ENCODE data around the gene ANO2.

The ANO2 gene

GRCh38 chr12:5621329-5621728 lies 323.7 kb downstream of the ANO2 start:
- DNase-seq (ENCODE audit: low spot score) = no peak

DNA sequence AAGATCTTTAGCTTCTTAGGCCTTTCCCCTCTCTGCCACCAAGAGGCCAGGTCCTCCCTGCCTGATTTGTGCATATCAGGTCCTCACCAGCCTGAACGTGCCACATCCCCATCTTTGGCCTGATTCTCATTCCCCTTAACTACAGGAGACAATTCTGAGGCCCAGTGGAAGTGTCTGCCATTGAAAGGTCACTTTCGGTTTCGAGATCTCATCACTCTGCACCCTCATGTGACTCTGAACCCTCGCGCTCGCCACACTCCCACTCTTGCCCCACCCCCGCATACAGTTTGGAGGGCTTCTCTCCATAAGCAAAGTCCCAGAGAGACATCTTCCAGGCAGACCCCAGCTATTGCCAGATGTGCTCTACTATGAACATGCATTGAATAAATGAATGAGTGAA lies 324.2 kb downstream of the ANO2 start:
- DNase-seq (ENCODE audit: low spot score) = no peak

DNA sequence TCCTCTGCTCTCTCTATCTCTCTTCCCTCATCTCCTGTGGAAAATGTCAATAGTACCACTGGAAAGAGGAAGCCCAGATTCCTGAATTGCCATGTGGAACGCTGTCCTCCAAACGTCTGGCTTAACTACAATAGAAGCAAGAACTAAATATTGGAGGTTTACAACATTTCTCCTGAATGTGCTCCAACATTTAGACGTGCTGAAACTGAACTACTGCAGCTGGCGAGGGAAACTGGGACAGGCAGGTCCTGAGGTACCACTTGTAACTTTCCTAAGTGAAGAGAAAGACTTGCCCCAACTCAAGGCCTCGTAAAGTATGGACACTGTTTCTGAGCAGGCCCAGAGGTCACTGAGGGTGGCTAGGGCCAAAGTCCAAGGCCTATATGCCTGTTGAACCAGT lies 325.4 kb downstream of the ANO2 start:
- DNase-seq (ENCODE audit: low spot score) = no peak

DNA sequence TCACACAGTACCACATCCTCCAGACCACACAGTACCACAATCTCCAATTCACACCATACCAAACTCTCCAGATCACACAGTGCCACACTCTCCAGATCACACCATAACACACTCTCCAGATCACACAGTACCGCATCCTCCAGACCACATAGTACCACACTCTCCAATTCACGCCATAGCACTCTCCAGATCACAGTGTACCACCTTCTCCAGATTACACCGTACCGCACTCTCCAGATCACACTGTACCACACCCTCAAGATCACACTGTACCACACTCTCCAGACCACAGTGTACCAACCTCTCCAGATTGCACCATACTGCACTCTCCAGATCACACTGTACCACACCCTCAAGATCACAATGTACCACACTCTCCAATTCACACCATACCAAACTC lies 328.2 kb downstream of the ANO2 start:
- no peak for DNase-seq (ENCODE audit: low spot score)

GRCh38 chr12:5615760-5616159 lies 329.3 kb downstream of the ANO2 start:
- no peak for DNase-seq (ENCODE audit: low spot score)

GRCh38 chr12:5614256-5614655 lies 330.8 kb downstream of the ANO2 start:
- no peak for DNase-seq (ENCODE audit: low spot score)

GRCh38 chr12:5612556-5613410 lies 332.3 kb downstream of the ANO2 start:
- DNase-seq (ENCODE audit: low spot score) = no peak

GRCh38 chr12:5611162-5611561 lies 333.9 kb downstream of the ANO2 start:
- no peak for DNase-seq (ENCODE audit: low spot score)

GRCh38 chr12:5599378-5599777 lies 345.7 kb downstream of the ANO2 start:
- no peak for DNase-seq (ENCODE audit: low spot score)

DNA sequence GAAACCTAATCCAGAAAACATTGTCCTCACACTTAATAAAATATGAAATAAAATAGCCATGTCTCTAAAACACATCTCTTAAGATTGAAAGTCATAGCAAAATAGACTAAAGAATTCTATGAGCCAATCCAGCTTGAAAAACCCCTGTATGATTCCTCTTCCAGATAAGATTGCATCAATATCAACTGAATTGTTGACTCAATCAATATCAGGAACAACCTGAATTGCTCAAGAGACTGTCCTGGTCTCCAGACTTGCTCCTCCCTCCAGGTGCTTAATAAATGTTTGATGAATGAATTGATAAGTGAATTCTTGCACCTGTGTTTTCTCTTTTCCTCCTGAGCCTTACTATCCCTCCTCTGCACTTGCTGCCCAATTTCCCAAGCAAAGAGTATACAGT lies 351.1 kb downstream of the ANO2 start:
- DNase-seq (ENCODE audit: low spot score) = no peak

DNA sequence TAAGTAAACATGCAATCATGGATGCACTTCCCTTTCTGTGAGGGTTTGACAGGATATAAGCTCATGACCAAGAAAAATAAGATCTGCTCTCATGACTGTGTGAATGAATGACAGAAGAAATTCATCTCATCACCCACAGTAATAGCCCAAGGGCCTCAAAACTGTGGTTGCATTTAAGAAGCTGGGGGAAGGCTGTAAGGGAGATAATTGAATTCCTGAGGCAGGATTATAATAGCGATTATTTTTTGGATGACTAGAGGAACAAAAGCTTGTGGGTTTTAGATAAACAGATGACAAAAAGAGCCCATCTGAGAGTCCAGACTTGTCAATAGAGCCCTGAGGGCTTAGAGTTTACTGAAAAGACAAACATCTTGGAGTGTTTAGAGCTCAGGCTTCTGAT lies 352.0 kb downstream of the ANO2 start:
- no peak for DNase-seq (ENCODE audit: low spot score)

- no peak for DNase-seq (ENCODE audit: low spot score)
These were observed 352.7 kb downstream of the ANO2 start for GRCh38 chr12:5592310-5592709.

DNA sequence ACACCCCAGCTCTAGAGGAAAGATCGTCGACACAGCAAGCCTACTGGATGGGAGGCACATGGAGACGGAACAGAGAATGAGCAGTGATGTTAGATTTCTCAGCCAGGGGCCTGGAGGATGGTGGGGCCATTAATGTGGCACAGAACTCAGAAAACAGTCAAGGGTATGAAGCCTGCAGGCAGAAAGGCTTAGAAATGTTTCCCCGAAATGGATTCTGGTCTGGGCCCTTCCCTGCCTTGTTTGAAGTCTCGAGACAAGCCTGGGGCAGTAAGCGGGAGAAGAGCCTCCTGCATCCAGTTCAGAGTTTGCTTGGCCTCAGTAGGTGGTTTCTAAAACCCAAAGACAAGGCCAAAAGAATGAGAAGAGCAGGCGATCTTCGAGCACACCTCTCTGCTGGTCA lies 354.7 kb downstream of the ANO2 start:
- DNase-seq (ENCODE audit: low spot score) = no peak

- no peak for DNase-seq (ENCODE audit: low spot score)
These were observed 356.0 kb downstream of the ANO2 start for GRCh38 chr12:5589054-5589453.

- no peak for DNase-seq (ENCODE audit: low spot score)
These were observed 356.5 kb downstream of the ANO2 start for GRCh38 chr12:5588591-5588990.

- no peak for DNase-seq (ENCODE audit: low spot score)
These were observed 356.9 kb downstream of the ANO2 start for GRCh38 chr12:5588176-5588575.

GRCh38 chr12:5587711-5588121 lies 357.3 kb downstream of the ANO2 start:
- peak; percentile 80 for DNase-seq (ENCODE audit: low spot score)

DNA sequence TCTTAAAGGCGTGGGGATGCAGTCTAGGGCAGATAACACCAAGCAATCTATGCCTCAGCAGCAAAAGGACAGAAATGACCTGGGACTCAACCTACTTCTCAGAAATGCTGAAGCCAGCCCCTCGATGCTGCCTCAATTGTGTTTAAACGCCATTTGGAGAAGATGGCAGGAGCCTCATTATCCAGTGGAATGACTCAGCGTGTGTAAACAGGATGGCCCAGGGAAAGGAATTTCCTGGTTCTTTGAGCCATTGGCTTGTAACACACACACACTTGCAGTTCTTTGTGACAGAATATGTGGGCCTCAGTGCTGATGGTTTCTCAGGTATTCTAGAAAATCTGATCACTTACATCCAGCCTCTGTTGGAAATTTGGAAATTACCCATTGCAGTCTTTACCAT lies 358.9 kb downstream of the ANO2 start:
- no peak for DNase-seq (ENCODE audit: low spot score)

GRCh38 chr12:5585178-5585577 lies 359.9 kb downstream of the ANO2 start:
- DNase-seq (ENCODE audit: low spot score) = no peak

- DNase-seq (ENCODE audit: low spot score) = no peak
These were observed 360.5 kb downstream of the ANO2 start for GRCh38 chr12:5584412-5585175.

DNA sequence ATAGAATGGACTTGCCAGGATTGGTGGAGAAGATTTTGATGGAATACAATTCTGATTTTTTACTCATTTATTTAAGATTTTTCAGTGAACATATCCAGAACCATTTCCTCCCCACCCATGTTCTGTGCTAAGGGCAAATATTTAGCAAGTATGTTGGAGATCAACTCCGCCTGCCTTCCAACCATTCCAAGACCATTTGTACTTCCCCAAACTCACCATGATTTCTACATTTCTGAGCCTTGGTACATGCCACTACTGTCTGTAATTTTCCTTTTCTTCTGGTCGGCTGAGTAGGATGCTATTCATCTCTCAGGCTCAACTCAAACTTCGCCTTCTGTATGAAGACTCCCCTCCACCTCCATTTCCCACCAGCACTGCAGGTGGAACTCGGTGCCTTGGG lies 362.5 kb downstream of the ANO2 start:
- no peak for DNase-seq (ENCODE audit: low spot score)

DNA sequence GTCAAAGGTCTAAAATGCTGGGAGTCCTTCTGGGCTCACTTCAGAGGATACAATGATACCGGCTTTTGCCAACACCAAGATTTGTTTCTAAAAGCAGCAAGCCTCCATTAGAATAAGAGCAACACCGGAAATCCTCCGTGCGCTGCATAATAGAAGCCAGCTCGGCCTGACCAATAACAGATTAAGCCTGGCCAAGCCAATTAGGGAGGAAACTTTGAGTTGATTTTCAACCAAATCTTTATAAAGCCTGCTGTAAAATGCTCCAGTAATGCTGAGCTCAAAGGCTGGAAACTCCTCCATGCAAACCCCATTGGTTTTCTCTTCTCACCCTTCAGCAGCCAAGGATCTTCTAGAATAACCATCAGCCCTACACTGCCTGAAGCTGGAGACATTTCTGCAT lies 363.0 kb downstream of the ANO2 start:
- no peak for DNase-seq (ENCODE audit: low spot score)

DNA sequence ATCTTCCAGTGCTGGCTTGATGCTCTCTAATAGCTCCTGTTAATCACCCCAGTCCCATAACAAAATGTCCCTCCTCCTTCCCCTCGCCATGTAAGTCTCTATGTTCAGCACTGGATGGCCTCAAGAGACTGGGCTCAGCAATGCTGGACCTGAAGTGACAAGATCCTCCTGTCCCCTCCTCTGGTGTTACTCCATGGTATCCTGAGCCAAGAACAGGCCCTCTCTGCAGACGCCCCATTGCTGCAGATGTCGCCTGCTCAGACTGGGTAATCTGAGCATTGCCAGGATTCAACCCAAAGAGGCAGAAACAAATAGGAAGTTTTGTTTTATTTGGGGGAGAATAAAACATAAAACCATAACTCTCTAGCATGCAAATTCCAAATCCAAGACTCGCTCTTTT lies 363.4 kb downstream of the ANO2 start:
- DNase-seq (ENCODE audit: low spot score) = no peak

DNA sequence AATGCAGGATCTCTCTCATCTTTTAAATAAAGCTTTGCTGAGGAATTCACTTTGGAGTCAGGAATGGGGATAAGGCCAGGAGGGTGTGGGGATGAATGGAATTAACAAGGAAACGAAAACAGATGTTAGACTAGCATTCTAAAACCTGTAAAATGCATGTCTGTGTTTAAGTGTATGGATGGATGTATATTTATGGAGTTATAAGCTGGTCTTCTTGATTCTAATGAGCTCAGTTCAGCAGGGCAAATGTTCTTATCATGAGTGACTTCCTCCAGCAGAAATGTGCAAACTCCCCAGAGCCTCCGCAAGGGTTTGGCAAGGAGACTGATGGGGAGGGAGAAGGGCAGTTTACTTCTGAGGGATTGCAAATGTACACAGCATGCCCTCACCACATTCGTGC lies 364.0 kb downstream of the ANO2 start:
- DNase-seq (ENCODE audit: low spot score) = no peak
